Measurements from ENCODE around the gene NR2C2. TPM values are rescaled to one million over a fixed set of nuclear protein-coding genes. Genes with fewer than 3 reads are reported as not detected.

Gene NR2C2
- total and polyA plus RNA-seq, 8 donors: 5.0 to 73.6 (median 15.5) TPM

DNA sequence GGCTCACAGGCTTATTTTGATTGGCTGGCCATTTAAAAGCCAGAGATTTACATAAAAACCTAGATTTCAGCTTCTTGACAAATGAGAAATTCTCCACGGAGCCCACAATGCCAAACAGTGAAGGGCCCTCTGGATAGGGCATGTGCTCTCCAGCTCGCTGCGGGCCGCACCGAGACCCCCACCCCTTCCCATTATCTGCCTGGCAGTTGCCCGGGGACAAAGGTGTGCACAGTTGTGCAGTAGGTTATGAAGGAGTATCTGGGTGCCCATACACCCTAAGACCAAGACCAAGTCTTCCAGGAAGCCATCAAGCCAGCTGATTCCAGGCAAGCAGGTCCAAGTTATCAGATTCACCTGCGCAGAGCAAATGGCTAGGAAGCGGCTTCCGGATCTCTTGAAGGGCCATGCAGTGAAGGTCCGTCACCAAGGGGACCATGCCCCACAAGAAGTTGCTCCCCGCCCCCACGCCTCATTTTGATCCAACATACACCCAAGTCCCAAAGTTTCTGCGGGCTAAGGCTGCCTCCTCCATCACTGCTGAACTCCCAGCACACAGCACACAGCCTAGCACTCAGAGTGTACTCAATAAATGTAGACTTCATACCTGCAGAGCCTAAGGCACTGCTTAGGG lies 116.4 kb downstream of the NR2C2 start:
- no peaks in the 10 kb centered on the region for H3K27me3 ChIP-seq
- intact Hi-C loops (cut with DNase I; ENCODE audit: low total_unique reads): no loop called here
- H3K36me3 ChIP-seq: peaks cover 2 to 10% (median 8%) of the 10 kb centered on the region in 4 donors
- H3K9me3 ChIP-seq: no peaks in the 10 kb centered on the region
- H3K4me1 ChIP-seq: peaks cover 14 to 23% (median 20%) of the 10 kb centered on the region in 4 donors
- peak overlapping the region; percentile 89 to 97 (median 92) for H3K4me3 ChIP-seq
- TF ChIP-seq POLR2A (IDR thresholded peaks at IDR 0.05) (no peak), EP300 (IDR thresholded peaks at IDR 0.05) (no peak), POLR2AphosphoS5 (IDR thresholded peaks at IDR 0.05) (no peak)
- TF ChIP-seq, protein P1, sequence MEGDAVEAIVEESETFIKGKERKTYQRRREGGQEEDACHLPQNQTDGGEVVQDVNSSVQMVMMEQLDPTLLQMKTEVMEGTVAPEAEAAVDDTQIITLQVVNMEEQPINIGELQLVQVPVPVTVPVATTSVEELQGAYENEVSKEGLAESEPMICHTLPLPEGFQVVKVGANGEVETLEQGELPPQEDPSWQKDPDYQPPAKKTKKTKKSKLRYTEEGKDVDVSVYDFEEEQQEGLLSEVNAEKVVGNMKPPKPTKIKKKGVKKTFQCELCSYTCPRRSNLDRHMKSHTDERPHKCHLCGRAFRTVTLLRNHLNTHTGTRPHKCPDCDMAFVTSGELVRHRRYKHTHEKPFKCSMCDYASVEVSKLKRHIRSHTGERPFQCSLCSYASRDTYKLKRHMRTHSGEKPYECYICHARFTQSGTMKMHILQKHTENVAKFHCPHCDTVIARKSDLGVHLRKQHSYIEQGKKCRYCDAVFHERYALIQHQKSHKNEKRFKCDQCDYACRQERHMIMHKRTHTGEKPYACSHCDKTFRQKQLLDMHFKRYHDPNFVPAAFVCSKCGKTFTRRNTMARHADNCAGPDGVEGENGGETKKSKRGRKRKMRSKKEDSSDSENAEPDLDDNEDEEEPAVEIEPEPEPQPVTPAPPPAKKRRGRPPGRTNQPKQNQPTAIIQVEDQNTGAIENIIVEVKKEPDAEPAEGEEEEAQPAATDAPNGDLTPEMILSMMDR (IDR thresholded peaks at IDR 0.05): no peak
- peak overlapping the region in 3 of 5 donors; percentile 85 to 93 (median 89) for H3K27ac ChIP-seq
- whole genome bisulfite sequencing, 5 donors: 72 to 86% (median 78%) methylated on average over 9 to 13 of the region's 13 CpGs
- peak in 1 of 2 donors; percentile 18 for DNase-seq

DNA sequence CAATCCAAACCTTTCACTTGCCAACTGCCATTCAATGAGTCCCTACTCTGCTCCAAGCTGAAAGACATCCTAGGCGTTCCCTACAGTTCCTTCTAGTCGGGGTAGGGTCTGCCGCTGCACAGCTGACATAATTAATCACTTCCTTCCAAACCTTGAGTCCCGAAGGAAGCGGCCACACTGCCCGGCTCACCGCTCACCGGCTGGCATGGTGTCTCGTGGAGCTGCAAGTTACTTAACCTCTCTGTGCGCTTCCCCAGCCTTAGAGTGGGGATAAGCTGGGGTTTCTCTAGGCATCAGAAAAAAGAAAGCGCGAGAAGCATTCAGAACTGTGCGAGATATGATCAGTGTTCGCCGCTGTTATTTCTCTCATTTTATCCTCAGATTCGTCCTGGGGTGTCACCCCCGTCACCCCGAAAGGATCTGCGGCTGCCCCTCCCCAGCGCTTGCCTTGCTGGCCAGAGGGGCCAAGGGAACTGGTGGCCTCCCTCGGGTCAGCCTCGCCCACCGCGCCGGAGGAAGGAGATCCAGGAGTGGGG lies 117.0 kb downstream of the NR2C2 start:
- Histone ChIP-seq H3K36me3 (peaks cover 0 to 4% (median 2%) of the 10 kb centered on the region in 4 donors), H3K27me3 (no peaks in the 10 kb centered on the region), H3K27ac (peak overlapping the region; percentile 84 to 93 (median 89)), H3K4me1 (peaks cover 14 to 23% (median 20%) of the 10 kb centered on the region in 4 donors), H3K9me3 (no peaks in the 10 kb centered on the region), H3K4me3 (peak overlapping the region; percentile 89 to 97 (median 92))
- 0 to 2% (median 1%) methylated on average over 24 to 25 of the region's 25 CpGs for WGBS, 5 donors
- intact Hi-C loops (cut with DNase I; ENCODE audit: low total_unique reads): no loop called here
- TF ChIP-seq POLR2AphosphoS5 (IDR thresholded peaks at IDR 0.05) (no peak), EP300 (IDR thresholded peaks at IDR 0.05) (no peak), POLR2A (IDR thresholded peaks at IDR 0.05) (no peak)
- TF ChIP-seq, protein P1 (IDR thresholded peaks at IDR 0.05): no peak
- peak in 1 of 2 donors; percentile 44 for DNase-seq

DNA sequence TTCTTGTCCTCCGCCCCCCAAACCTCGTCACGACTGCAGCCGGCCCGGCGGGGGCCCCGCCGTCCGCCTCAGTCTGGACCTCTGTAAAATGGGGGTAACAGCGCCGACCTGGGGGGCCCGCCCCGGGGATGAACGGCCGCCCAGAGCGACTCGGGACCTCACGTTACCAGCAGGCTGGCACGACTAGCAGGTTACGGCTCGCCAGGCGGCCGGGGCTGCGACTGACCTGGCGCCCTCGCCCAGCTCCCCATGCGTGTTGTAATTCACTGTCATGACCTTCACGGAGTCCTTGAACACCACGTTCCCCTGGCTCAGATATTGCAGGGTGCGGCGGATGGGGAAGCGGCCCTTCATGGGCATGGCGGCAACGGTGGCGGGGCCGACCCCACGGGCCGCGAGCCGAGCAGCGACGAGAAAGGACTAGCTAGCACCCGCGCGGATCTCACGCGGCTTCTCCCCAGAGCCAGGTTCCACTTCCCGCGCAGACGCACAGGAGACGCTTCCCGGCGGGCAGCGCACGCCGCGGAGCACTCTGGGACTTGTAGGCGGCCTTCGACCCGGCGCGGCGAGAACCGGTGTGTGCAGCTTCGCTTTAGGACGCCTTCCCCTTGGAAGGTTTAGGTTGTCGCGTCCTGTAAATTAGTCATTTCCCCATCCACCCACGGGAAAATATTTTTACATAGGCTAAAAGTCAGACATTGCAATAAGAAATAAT lies 117.6 kb downstream of the NR2C2 start, which contains the start of gene MRPS25:
Gene MRPS25 (minus strand): TSS at position 481 of the 715 bp plus-strand sequence. CDS start 121 bp downstream, at position 360.
- Histone ChIP-seq H3K9me3 (no peaks in the 10 kb centered on the region), H3K27ac (peak within 1 kb of the TSS; percentile 84 to 93 (median 89)), H3K4me1 (peaks cover 14 to 23% (median 20%) of the 10 kb centered on the region in 4 donors), H3K4me3 (peak within 1 kb of the TSS; percentile 89 to 97 (median 92)), H3K36me3 (peaks cover 0 to 5% (median under 1%) of the 10 kb centered on the region in 4 donors), H3K27me3 (no peaks in the 10 kb centered on the region)
- peak; percentile 92 to 98 for DNase-seq
- peak in 2 of 4 donors; percentile 40 to 74 for TF ChIP-seq POLR2A (IDR thresholded peaks at IDR 0.05)
- peak; percentile 81 to 99 (median 94) for TF ChIP-seq POLR2AphosphoS5 (IDR thresholded peaks at IDR 0.05)
- TF ChIP-seq, protein P1 (IDR thresholded peaks at IDR 0.05): no peak
- intact Hi-C loops (cut with DNase I; ENCODE audit: low total_unique reads): no loop called here
- WGBS, 5 donors: 0 to 1% (median 0%) methylated on average over 34 to 69 of the region's 69 CpGs

DNA sequence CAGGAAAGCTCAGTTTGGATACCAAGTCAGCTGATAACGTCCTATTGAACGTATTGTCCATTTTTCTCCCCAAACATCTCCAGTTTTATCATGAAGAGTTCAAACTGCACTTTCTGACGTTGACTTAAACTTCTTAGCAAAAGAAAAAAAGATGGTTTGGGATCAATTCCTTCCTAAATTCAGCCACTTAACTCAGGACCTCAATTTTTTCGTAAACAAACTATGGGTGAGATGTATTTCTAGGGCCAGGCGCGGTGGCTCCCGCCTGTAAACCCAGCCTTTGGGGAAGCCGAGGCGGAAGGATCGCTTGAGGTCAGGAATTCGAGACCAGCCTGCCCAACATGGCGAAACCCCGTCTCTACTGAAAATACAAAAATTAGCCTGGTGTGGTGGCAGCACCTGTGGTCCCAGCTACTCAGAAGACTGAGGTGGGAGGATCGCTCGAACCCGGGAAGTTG lies 118.2 kb downstream of the NR2C2 start:
- intact Hi-C loops (cut with DNase I; ENCODE audit: low total_unique reads): no loop called here
- WGBS, 5 donors: 45 to 59% (median 52%) methylated on average over 16 of the region's 16 CpGs
- Histone ChIP-seq H3K27ac (peak overlapping the region in 4 of 5 donors; percentile 84 to 93 (median 87)), H3K27me3 (no peaks in the 10 kb centered on the region), H3K9me3 (no peaks in the 10 kb centered on the region), H3K4me3 (peak overlapping the region; percentile 89 to 97 (median 92)), H3K36me3 (peaks cover 0 to 10% (median 7%) of the 10 kb centered on the region in 4 donors), H3K4me1 (peaks cover 14 to 23% (median 20%) of the 10 kb centered on the region in 4 donors)
- no peak for DNase-seq
- TF ChIP-seq POLR2A (IDR thresholded peaks at IDR 0.05): no peak
- TF ChIP-seq POLR2AphosphoS5 (IDR thresholded peaks at IDR 0.05): no peak
- no peak for TF ChIP-seq EP300 (IDR thresholded peaks at IDR 0.05)
- TF ChIP-seq, protein P1 (IDR thresholded peaks at IDR 0.05): no peak
